Measurements from ENCODE around the gene RPL36.
A peak's percentile ranks its signal among the peaks of the same experiment; 100 is the strongest.

The RPL36 gene

DNA sequence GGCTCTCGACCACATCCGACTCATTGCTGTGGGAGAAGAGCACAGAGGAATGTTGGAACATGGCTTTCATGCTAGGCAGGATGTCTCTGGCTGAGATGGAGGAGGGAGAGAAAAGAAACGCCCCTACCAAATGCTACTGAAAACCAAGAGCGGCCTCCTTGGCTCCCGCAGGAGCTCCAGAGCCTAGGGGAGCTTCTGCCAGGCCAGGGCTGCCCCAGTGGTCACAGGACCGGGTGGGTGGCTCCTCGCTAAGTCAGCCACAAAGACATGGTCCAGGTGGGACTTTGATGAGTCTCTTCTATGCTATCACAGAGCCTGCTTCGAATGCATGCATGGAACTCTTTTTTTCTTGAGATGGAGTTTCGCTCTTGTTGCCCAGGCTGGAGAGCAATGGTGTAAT lies 23.1 kb downstream of the RPL36 start:
- no peaks in the 10 kb centered on the region for H3F3A ChIP-seq (ENCODE audit: insufficient read depth)
- peaks cover 12% of the 10 kb centered on the region for H4K20me1 ChIP-seq (ENCODE audit: low read depth, low read length)
- no peak overlapping the region for H2AFZ ChIP-seq (ENCODE audit: low read depth, low read length, severe bottlenecking)
- no peaks in the 10 kb centered on the region for H3K9me3 ChIP-seq (ENCODE audit: insufficient read depth, low read length)
- no peaks in the 10 kb centered on the region for H3K9me2 ChIP-seq (replicated peaks; ENCODE audit: insufficient read depth, low read length)
- H3K9ac ChIP-seq (ENCODE audit: low read length) = no peak overlapping the region
- H3K4me3 ChIP-seq (ENCODE audit: insufficient read depth, low read length, poor library complexity, severe bottlenecking) = no peak overlapping the region
- no peak overlapping the region for H3K4me2 ChIP-seq (ENCODE audit: low read depth, low read length, poor library complexity, severe bottlenecking)
- no peak overlapping the region for H3K27ac ChIP-seq (ENCODE audit: low read depth, low read length)
- peaks cover 42% of the 10 kb centered on the region for H3K79me2 ChIP-seq (ENCODE audit: insufficient read depth, low read length)
- H3K27me3 ChIP-seq (ENCODE audit: low read length) = no peaks in the 10 kb centered on the region
- TF ChIP-seq, protein P1, sequence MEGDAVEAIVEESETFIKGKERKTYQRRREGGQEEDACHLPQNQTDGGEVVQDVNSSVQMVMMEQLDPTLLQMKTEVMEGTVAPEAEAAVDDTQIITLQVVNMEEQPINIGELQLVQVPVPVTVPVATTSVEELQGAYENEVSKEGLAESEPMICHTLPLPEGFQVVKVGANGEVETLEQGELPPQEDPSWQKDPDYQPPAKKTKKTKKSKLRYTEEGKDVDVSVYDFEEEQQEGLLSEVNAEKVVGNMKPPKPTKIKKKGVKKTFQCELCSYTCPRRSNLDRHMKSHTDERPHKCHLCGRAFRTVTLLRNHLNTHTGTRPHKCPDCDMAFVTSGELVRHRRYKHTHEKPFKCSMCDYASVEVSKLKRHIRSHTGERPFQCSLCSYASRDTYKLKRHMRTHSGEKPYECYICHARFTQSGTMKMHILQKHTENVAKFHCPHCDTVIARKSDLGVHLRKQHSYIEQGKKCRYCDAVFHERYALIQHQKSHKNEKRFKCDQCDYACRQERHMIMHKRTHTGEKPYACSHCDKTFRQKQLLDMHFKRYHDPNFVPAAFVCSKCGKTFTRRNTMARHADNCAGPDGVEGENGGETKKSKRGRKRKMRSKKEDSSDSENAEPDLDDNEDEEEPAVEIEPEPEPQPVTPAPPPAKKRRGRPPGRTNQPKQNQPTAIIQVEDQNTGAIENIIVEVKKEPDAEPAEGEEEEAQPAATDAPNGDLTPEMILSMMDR (IDR thresholded peaks at IDR 0.05; ENCODE audit: insufficient read depth, low read length, poor library complexity, severe bottlenecking) = no peak
- no peak for TF ChIP-seq EZH2phosphoT487 (conservative IDR thresholded peaks at IDR 0.05; ENCODE audit: low read length)
- H3K36me3 ChIP-seq (ENCODE audit: low read length) = peaks cover 6% of the 10 kb centered on the region; the same call in 1 of the 2 replicates

DNA sequence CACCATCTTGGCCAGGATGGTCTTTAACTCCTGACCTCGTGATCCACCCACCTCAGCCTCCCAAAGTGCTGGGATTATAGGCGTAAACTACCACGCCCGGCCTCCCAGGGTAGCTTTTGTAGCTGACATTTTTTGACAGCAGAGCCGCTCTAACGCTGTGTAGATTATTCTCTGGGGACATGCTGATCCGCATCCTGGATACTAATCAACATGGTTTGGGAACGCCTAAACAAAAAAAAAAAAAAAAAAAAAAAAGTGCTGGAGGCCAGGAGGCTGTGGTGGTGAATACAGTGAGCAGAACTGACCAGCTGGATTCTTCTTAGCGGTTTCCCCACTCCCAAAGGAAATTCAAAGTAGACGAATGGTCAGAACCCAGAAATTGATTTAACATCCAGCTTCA lies 24.7 kb downstream of the RPL36 start:
- no peak overlapping the region for H3K4me2 ChIP-seq (ENCODE audit: low read depth, low read length, poor library complexity, severe bottlenecking)
- no peak overlapping the region for H3K9ac ChIP-seq (ENCODE audit: low read length)
- peaks cover 58% of the 10 kb centered on the region for H3K79me2 ChIP-seq (ENCODE audit: insufficient read depth, low read length)
- H3K4me3 ChIP-seq (ENCODE audit: insufficient read depth, low read length, poor library complexity, severe bottlenecking) = no peak overlapping the region
- H3K36me3 ChIP-seq (ENCODE audit: low read length) = peaks cover 6% of the 10 kb centered on the region; the same call in 1 of the 2 replicates
- no peaks in the 10 kb centered on the region for H3K9me2 ChIP-seq (replicated peaks; ENCODE audit: insufficient read depth, low read length)
- no peak overlapping the region for H3K27ac ChIP-seq (ENCODE audit: low read depth, low read length)
- no peak overlapping the region for H2AFZ ChIP-seq (ENCODE audit: low read depth, low read length, severe bottlenecking)
- no peaks in the 10 kb centered on the region for H3K9me3 ChIP-seq (ENCODE audit: insufficient read depth, low read length)
- H3K27me3 ChIP-seq (ENCODE audit: low read length) = no peaks in the 10 kb centered on the region
- H4K20me1 ChIP-seq (ENCODE audit: low read depth, low read length) = peaks cover 12% of the 10 kb centered on the region
- H3F3A ChIP-seq (ENCODE audit: insufficient read depth) = no peaks in the 10 kb centered on the region
- TF ChIP-seq, protein P1 (IDR thresholded peaks at IDR 0.05; ENCODE audit: insufficient read depth, low read length, poor library complexity, severe bottlenecking) = no peak
- no peak for TF ChIP-seq EZH2phosphoT487 (conservative IDR thresholded peaks at IDR 0.05; ENCODE audit: low read length)

DNA sequence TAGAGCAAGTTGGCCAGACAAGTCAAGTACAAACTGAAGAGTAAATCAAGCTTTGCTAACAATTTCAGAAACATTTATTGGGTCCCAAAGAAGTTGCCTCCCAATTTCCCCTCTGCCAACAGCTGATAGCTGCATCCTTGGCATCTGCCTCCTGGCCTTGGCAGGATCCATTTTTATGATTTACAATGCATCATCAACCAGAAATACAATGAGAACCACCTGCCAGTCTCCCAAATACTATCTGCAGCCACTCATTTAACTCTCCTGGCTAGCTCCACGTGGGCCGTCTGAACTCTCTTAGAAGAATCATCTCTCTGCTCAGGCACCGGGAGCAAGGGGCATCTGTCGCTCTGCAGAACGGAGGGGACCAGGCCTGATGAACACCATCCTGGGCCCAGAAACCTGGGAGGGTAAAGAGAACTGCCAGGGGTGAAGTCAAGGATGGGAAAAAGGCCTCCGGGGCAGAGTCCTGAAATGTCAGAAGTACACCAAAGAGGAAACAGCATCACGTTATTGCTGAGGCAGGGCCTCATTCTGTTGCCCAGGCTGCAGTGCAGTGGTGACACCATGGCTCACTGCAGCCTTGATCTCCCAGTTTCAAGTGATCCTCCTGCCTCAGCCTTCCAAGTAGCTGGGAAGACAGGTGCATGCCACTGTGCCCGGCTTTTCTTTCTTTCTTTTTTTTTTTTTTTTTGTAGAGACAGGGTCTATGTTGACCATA lies 27.3 kb downstream of the RPL36 start:
- H3K27ac ChIP-seq (ENCODE audit: low read depth, low read length) = no peak overlapping the region
- no peak overlapping the region for H3K4me3 ChIP-seq (ENCODE audit: insufficient read depth, low read length, poor library complexity, severe bottlenecking)
- H3K27me3 ChIP-seq (ENCODE audit: low read length) = no peaks in the 10 kb centered on the region
- H2AFZ ChIP-seq (ENCODE audit: low read depth, low read length, severe bottlenecking) = no peak overlapping the region
- TF ChIP-seq EZH2phosphoT487 (conservative IDR thresholded peaks at IDR 0.05; ENCODE audit: low read length) = no peak
- TF ChIP-seq, protein P1 (IDR thresholded peaks at IDR 0.05; ENCODE audit: insufficient read depth, low read length, poor library complexity, severe bottlenecking) = no peak
- H3K4me2 ChIP-seq (ENCODE audit: low read depth, low read length, poor library complexity, severe bottlenecking) = peak overlapping the region; percentile 85
- H3F3A ChIP-seq (ENCODE audit: insufficient read depth) = no peaks in the 10 kb centered on the region
- peaks cover 59% of the 10 kb centered on the region for H3K79me2 ChIP-seq (ENCODE audit: insufficient read depth, low read length)
- H3K36me3 ChIP-seq (ENCODE audit: low read length) = peaks cover 6% of the 10 kb centered on the region; the same call in 1 of the 2 replicates
- H3K9me2 ChIP-seq (replicated peaks; ENCODE audit: insufficient read depth, low read length) = no peaks in the 10 kb centered on the region
- H3K9me3 ChIP-seq (ENCODE audit: insufficient read depth, low read length) = no peaks in the 10 kb centered on the region
- H3K9ac ChIP-seq (ENCODE audit: low read length) = peak overlapping the region; percentile 87
- H4K20me1 ChIP-seq (ENCODE audit: low read depth, low read length) = peaks cover 12% of the 10 kb centered on the region
